ENCODE data around the gene TSPAN13.

DNA sequence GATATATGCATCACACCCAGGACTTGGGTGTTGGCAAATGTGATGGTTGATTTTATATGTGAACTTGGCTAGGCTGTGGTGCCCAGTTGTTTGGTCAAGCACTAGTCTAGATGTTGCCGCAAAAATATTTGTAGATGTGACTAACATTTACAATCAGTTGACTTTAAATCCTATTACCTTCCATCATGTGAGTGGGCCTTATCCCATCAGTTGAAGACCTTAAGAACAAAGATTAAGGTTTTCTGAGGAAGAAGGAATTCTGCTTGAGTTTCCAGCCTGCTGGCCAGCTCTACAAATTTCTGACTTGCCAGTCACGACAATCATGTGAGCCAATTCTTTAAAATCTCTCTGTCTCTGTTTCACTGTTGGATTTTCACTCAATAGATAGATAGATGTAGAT is 20.3 kb downstream of the TSPAN13 start:
- TF ChIP-seq CTCF (IDR thresholded peaks at IDR 0.05; ENCODE audit: poor library complexity, severe bottlenecking) = no peak
- TF ChIP-seq, protein P1, sequence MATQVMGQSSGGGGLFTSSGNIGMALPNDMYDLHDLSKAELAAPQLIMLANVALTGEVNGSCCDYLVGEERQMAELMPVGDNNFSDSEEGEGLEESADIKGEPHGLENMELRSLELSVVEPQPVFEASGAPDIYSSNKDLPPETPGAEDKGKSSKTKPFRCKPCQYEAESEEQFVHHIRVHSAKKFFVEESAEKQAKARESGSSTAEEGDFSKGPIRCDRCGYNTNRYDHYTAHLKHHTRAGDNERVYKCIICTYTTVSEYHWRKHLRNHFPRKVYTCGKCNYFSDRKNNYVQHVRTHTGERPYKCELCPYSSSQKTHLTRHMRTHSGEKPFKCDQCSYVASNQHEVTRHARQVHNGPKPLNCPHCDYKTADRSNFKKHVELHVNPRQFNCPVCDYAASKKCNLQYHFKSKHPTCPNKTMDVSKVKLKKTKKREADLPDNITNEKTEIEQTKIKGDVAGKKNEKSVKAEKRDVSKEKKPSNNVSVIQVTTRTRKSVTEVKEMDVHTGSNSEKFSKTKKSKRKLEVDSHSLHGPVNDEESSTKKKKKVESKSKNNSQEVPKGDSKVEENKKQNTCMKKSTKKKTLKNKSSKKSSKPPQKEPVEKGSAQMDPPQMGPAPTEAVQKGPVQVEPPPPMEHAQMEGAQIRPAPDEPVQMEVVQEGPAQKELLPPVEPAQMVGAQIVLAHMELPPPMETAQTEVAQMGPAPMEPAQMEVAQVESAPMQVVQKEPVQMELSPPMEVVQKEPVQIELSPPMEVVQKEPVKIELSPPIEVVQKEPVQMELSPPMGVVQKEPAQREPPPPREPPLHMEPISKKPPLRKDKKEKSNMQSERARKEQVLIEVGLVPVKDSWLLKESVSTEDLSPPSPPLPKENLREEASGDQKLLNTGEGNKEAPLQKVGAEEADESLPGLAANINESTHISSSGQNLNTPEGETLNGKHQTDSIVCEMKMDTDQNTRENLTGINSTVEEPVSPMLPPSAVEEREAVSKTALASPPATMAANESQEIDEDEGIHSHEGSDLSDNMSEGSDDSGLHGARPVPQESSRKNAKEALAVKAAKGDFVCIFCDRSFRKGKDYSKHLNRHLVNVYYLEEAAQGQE (IDR thresholded peaks at IDR 0.05; ENCODE audit: borderline replicate concordance) = no peak
- TF ChIP-seq EZH2 (IDR thresholded peaks at IDR 0.05; ENCODE audit: borderline replicate concordance, insufficient read depth, low read length, poor library complexity, severe bottlenecking) = no peak
- TF ChIP-seq TAF1 (IDR thresholded peaks at IDR 0.05; ENCODE audit: low read depth) = no peak
- no peak for TF ChIP-seq RAD21 (conservative IDR thresholded peaks at IDR 0.05)
- no peak for TF ChIP-seq POLR2AphosphoS5 (IDR thresholded peaks at IDR 0.05)

All from neural cell (in vitro differentiated cells).